GM23338 (cell line): ENCODE data around the gene EPB41L5. TPM values are rescaled to one million over a fixed set of nuclear protein-coding genes. Genes with fewer than 3 reads are reported as not detected.

ENCODE experiments used
- ATAC-seq: fragments of 200-7000 bp; cut with Tn5 transposase; 3 replicates; pipeline ENCODE4 v1.9.1; 2020
- DNase-seq: peaks from one replicate; pipeline ENCODE4 v3.0.0-alpha.2; 2015; ENCODE audit warnings: low spot score
- H2AFZ ChIP-seq: fragments of 200-600 bp; sonication (generic); 2 replicates; pipeline ENCODE4 v1.8.0; 2016; ENCODE audit warnings: antibody characterized with exemption, mild to moderate bottlenecking, moderate library complexity
- H3F3A ChIP-seq: fragments of 200-600 bp; sonication (generic); replicated peaks from 2 replicates; pipeline ENCODE4 v1.8.0; 2017; ENCODE audit warnings: antibody characterized with exemption, mixed run types, low read depth
- H3K27ac ChIP-seq: fragments of 200-600 bp; sonication (generic); 2 replicates; pipeline ENCODE4 v1.6.1; 2016; ENCODE audit warnings: low read depth
- H3K27me3 ChIP-seq: fragments of 200-600 bp; sonication (generic); 2 replicates; pipeline ENCODE4 v1.8.0; 2016; ENCODE audit warnings: mild to moderate bottlenecking, mixed run types, moderate library complexity; ENCODE audit not compliant: insufficient read depth
- H3K36me3 ChIP-seq: fragments of 200-600 bp; sonication (generic); 2 replicates; pipeline ENCODE4 v1.8.0; 2016; ENCODE audit warnings: mild to moderate bottlenecking; ENCODE audit not compliant: insufficient read depth
- H3K4me1 ChIP-seq: fragments of 200-600 bp; sonication (generic); 2 replicates; pipeline ENCODE4 v1.8.0; 2016; ENCODE audit warnings: mild to moderate bottlenecking, moderate library complexity; ENCODE audit not compliant: insufficient read depth
- H3K4me2 ChIP-seq: fragments of 200-600 bp; sonication (generic); 2 replicates; pipeline ENCODE4 v1.7.1; 2017; ENCODE audit warnings: mixed run types
- H3K4me3 ChIP-seq: fragments of 200-600 bp; sonication (generic); 2 replicates; pipeline ENCODE4 v1.6.1; 2016; ENCODE audit warnings: mixed run types
- H3K79me2 ChIP-seq: fragments of 200-600 bp; sonication (generic); replicated peaks from 2 replicates; pipeline ENCODE4 v1.8.0; 2017; ENCODE audit warnings: mild to moderate bottlenecking; ENCODE audit not compliant: insufficient read depth
- H3K9me2 ChIP-seq: fragments of 200-600 bp; sonication (generic); 2 replicates; pipeline ENCODE4 v1.8.0; 2017; ENCODE audit not compliant: insufficient read depth
- H4K20me1 ChIP-seq: fragments of 200-600 bp; sonication (generic); replicated peaks from 2 replicates; pipeline ENCODE4 v1.8.0; 2017; ENCODE audit warnings: mild to moderate bottlenecking; ENCODE audit not compliant: insufficient read depth
- H3K27ac Mint-ChIP-seq: 2 replicates; pipeline ENCODE4 v1.8.0; 2020; ENCODE audit warnings: inconsistent platforms, mild to moderate bottlenecking, moderate library complexity, mixed read lengths
- H3K27me3 Mint-ChIP-seq: 3 replicates; pipeline ENCODE4 v1.8.0; 2022; ENCODE audit warnings: low read depth, mild to moderate bottlenecking, moderate library complexity, mixed read lengths, inconsistent platforms; ENCODE audit not compliant: insufficient read depth, poor library complexity
- H3K36me3 Mint-ChIP-seq: 3 replicates; pipeline ENCODE4 v1.8.0; 2021; ENCODE audit warnings: low read depth, mild to moderate bottlenecking, inconsistent platforms, moderate library complexity, mixed read lengths
- H3K4me1 Mint-ChIP-seq: 3 replicates; pipeline ENCODE4 v1.8.0; 2020; ENCODE audit warnings: mild to moderate bottlenecking, inconsistent platforms, mixed read lengths
- H3K4me3 Mint-ChIP-seq: 3 replicates; pipeline ENCODE4 v1.8.0; 2021; ENCODE audit warnings: moderate library complexity, mild to moderate bottlenecking, inconsistent platforms, mixed read lengths
- H3K9me3 Mint-ChIP-seq: 3 replicates; pipeline ENCODE4 v1.8.0; 2020; ENCODE audit warnings: moderate library complexity, mild to moderate bottlenecking, inconsistent platforms, mixed read lengths
- CREB1 ChIP-seq: fragments of 250-450 bp; sonication (Bioruptor Pico); IDR thresholded peaks from 2 replicates; pipeline ENCODE4 v1.5.0; 2020; ENCODE audit warnings: low read depth, mild to moderate bottlenecking, moderate library complexity
- CTCF ChIP-seq, 2 experiments: fragments of 200-600 bp in 1 of 2; sonication (generic) in 1 of 2; conservative IDR thresholded peaks; 2 replicates each; pipeline versions ENCODE4 v1.5.1 to v1.6.1; 2016 to 2017; ENCODE audit warnings: antibody characterized with exemption in 2 of 2, low read depth in 2 of 2, mild to moderate bottlenecking in 2 of 2, moderate library complexity in 1 of 2
- ETS1 ChIP-seq: IDR thresholded peaks from 2 replicates; pipeline ENCODE4 v1.6.1; 2016; ENCODE audit warnings: antibody characterized with exemption
- EZH2 ChIP-seq: fragments of 200-600 bp; sonication (generic); IDR thresholded peaks from one replicate; pipeline ENCODE4 v1.8.0; 2017; ENCODE audit warnings: antibody characterized with exemption, mild to moderate bottlenecking, low read depth; ENCODE audit not compliant: unreplicated experiment
- EZH2phosphoT487 ChIP-seq: fragments of 200-600 bp; sonication (generic); IDR thresholded peaks from one replicate; pipeline ENCODE4 v1.8.1; 2018; ENCODE audit warnings: antibody characterized with exemption; ENCODE audit not compliant: unreplicated experiment
- JUNB ChIP-seq: IDR thresholded peaks from one replicate; pipeline ENCODE4 v1.6.1; 2016; ENCODE audit warnings: antibody characterized with exemption; ENCODE audit not compliant: unreplicated experiment
- NANOG ChIP-seq: IDR thresholded peaks from 2 replicates; pipeline ENCODE4 v1.6.1; 2016; ENCODE audit warnings: antibody characterized with exemption, borderline replicate concordance
- POLR2AphosphoS5 ChIP-seq: IDR thresholded peaks from 2 replicates; pipeline ENCODE4 v1.6.1; 2016; ENCODE audit warnings: antibody characterized with exemption, low read depth
- REST ChIP-seq: IDR thresholded peaks from one replicate; pipeline ENCODE4 v1.6.1; 2018; ENCODE audit warnings: antibody characterized with exemption; ENCODE audit not compliant: unreplicated experiment
- STAT1 ChIP-seq: IDR thresholded peaks from one replicate; pipeline ENCODE4 v1.6.1; 2016; ENCODE audit warnings: antibody characterized with exemption; ENCODE audit not compliant: unreplicated experiment
- ZNF114 ChIP-seq: fragments of 250-450 bp; sonication (Bioruptor Pico); IDR thresholded peaks from 2 replicates; pipeline ENCODE4 v1.5.0; 2020; ENCODE audit warnings: mild to moderate bottlenecking, moderate library complexity
- ZNF331 ChIP-seq: fragments of 250-450 bp; sonication (Bioruptor Pico); IDR thresholded peaks from 2 replicates; pipeline ENCODE4 v1.5.0; 2020; ENCODE audit warnings: low read depth, mild to moderate bottlenecking, moderate library complexity
- ZNF462 ChIP-seq: fragments of 250-450 bp; sonication (Bioruptor Pico); IDR thresholded peaks from 2 replicates; pipeline ENCODE4 v1.5.0; 2020; ENCODE audit warnings: mild to moderate bottlenecking, moderate library complexity
- polyA plus RNA-seq: library from polyadenylated mRNA; unstranded; fragments of >200 nt; fragmentation: Nextera tagmentation; extraction: Ambion mirVana; gene quantifications from 2 replicates; pipeline ENCODE4 v1.2.1, GENCODE V29; 2016
- total RNA-seq: library from RNA; depleted of rRNA; stranded (reverse); fragments of >200 nt; shearing (Covaris generic); gene quantifications from 2 replicates; pipeline ENCODE4 v1.2.3, GENCODE V29; 2014

Gene EPB41L5
- total and polyA plus RNA-seq, 2 experiments from 2014 or later, result 15.5 to 35.4 TPM

GRCh38 chr2:120029672-120030640 is 17.1 kb downstream of the EPB41L5 start:
- peaks cover 27% of the 10 kb centered on the region for H3K4me1 Mint-ChIP-seq
- DNase-seq, result peak; percentile 51
- H3K4me3 Mint-ChIP-seq, result no peak overlapping the region
- peaks cover 9% of the 10 kb centered on the region; the same call in 2 of the 3 replicates for H3K9me3 Mint-ChIP-seq
- peaks cover 6% of the 10 kb centered on the region; the same call in 1 of the 2 replicates for H4K20me1 ChIP-seq
- peak overlapping the region; percentile 18; the same call in 1 of the 2 replicates for H3K27ac ChIP-seq
- H3K27me3 ChIP-seq, result no peaks in the 10 kb centered on the region
- H3F3A ChIP-seq, result no peaks in the 10 kb centered on the region
- no peak for TF ChIP-seq JUNB
- no peak for TF ChIP-seq ETS1
- no peak for TF ChIP-seq NANOG
- TF ChIP-seq EZH2, result no peak
- TF ChIP-seq STAT1, result no peak
- TF ChIP-seq CREB1, result no peak
- no peak for TF ChIP-seq EZH2phosphoT487
- no peak for TF ChIP-seq ZNF462 (CRISPR knock-in tag)
- TF ChIP-seq REST, result no peak
- TF ChIP-seq CTCF (conservative IDR thresholded peaks at IDR 0.05; ENCODE audit: low read depth in 2 of 2), result no peak
- TF ChIP-seq POLR2AphosphoS5, result no peak
- no peak for TF ChIP-seq ZNF331 (CRISPR knock-in tag)
- no peak for TF ChIP-seq ZNF114 (CRISPR knock-in tag)
- H3K27me3 Mint-ChIP-seq, result peaks cover 1% of the 10 kb centered on the region
- H3K79me2 ChIP-seq, result peaks cover 79% of the 10 kb centered on the region
- peak overlapping the region; percentile 2; the same call in 1 of the 2 replicates for H3K4me2 ChIP-seq
- no peaks in the 10 kb centered on the region for H3K9me2 ChIP-seq
- no peak overlapping the region for H2AFZ ChIP-seq
- peaks cover 15% of the 10 kb centered on the region for H3K4me1 ChIP-seq
- peaks cover 23% of the 10 kb centered on the region for H3K36me3 Mint-ChIP-seq
- no peak overlapping the region; the same call in 1 of the 2 replicates for H3K27ac Mint-ChIP-seq
- ATAC-seq, result peak; percentile 86
- H3K36me3 ChIP-seq, result no peaks in the 10 kb centered on the region
- no peak overlapping the region for H3K4me3 ChIP-seq
